Inferior parietal cortex (tissue), 1 donor: Measurements from ENCODE around the gene RFC2.

ENCODE experiments used
- DNase-seq: peaks from one replicate; pipeline ENCODE4 v3.0.0-alpha.2; 2016; ENCODE audit errors: extremely low spot score

The RFC2 gene

GRCh38 chr7:74190259-74190658 lies 63.9 kb downstream of the RFC2 start:
- no peak for DNase-seq

GRCh38 chr7:74187915-74188675 lies 66.1 kb downstream of the RFC2 start:
- DNase-seq, result no peak

- no peak for DNase-seq
Observed at GRCh38 chr7:74185636-74186035, 68.6 kb downstream of the RFC2 start.

- no peak for DNase-seq
Observed at GRCh38 chr7:74185016-74185415, 69.2 kb downstream of the RFC2 start.

- DNase-seq, result no peak
Observed at GRCh38 chr7:74183653-74184450, 70.3 kb downstream of the RFC2 start.

- no peak for DNase-seq
Observed at GRCh38 chr7:74183142-74183541, 71.1 kb downstream of the RFC2 start.

- no peak for DNase-seq
Observed at GRCh38 chr7:74182453-74183090, 71.6 kb downstream of the RFC2 start.

- no peak for DNase-seq
Observed at GRCh38 chr7:74181821-74182220, 72.4 kb downstream of the RFC2 start.
